H9 (cell line): ENCODE data around the gene GAL3ST3. TPM values are rescaled to one million over a fixed set of nuclear protein-coding genes. Genes with fewer than 3 reads are reported as not detected.

Source experiments
- DNase-seq: peaks from one replicate; pipeline ENCODE4 v3.0.0-alpha.2; 2017
- H2AFZ ChIP-seq: one replicate; pipeline ENCODE4 v1.6.1; 2013; ENCODE audit warnings: mild to moderate bottlenecking, low read length, control low read depth, moderate library complexity
- H2AK5ac ChIP-seq: 2 replicates; pipeline ENCODE4 v1.6.1; 2013; ENCODE audit warnings: low read length, control low read depth, mixed read lengths; ENCODE audit not compliant: insufficient read length
- H2BK120ac ChIP-seq: one replicate; pipeline ENCODE4 v1.6.1; 2013; ENCODE audit warnings: low read depth, mild to moderate bottlenecking, low read length, control low read depth, inconsistent platforms; ENCODE audit not compliant: poor library complexity, severe bottlenecking
- H2BK12ac ChIP-seq: 2 replicates; pipeline ENCODE4 v1.6.1; 2013; ENCODE audit warnings: low read length, control low read depth, mixed read lengths, low read depth; ENCODE audit not compliant: insufficient read length
- H2BK15ac ChIP-seq: 2 replicates; pipeline ENCODE4 v1.6.1; 2013; ENCODE audit warnings: low read depth, low read length, control low read depth
- H2BK20ac ChIP-seq: one replicate; pipeline ENCODE4 v1.6.1; 2013; ENCODE audit warnings: low read depth, mild to moderate bottlenecking, low read length, control low read depth, inconsistent platforms; ENCODE audit not compliant: poor library complexity, severe bottlenecking
- H2BK5ac ChIP-seq: 2 replicates; pipeline ENCODE4 v1.6.1; 2013; ENCODE audit warnings: low read length, control low read depth, mixed read lengths; ENCODE audit not compliant: insufficient read length
- H3K14ac ChIP-seq: 2 replicates; pipeline ENCODE4 v1.6.1; 2013; ENCODE audit warnings: low read length, control low read depth; ENCODE audit not compliant: insufficient read depth
- H3K18ac ChIP-seq: 2 replicates; pipeline ENCODE4 v1.6.1; 2013; ENCODE audit warnings: low read depth, mild to moderate bottlenecking, mixed read lengths, low read length, control low read depth; ENCODE audit not compliant: insufficient read length
- H3K23ac ChIP-seq: 2 replicates; pipeline ENCODE4 v1.6.1; 2013; ENCODE audit warnings: low read length, control low read depth, mixed read lengths, low read depth; ENCODE audit not compliant: insufficient read length
- H3K23me2 ChIP-seq: 2 replicates; pipeline ENCODE4 v1.6.1; 2013; ENCODE audit warnings: low read depth, mild to moderate bottlenecking, mixed read lengths, low read length, control low read depth; ENCODE audit not compliant: insufficient read length, poor library complexity, severe bottlenecking
- H3K27ac ChIP-seq: 2 replicates; pipeline ENCODE4 v1.5.1; 2013; ENCODE audit warnings: low read length, control low read depth, mixed read lengths, low read depth; ENCODE audit not compliant: insufficient read length
- H3K27me3 ChIP-seq: 2 replicates; pipeline ENCODE4 v1.6.1; 2013; ENCODE audit warnings: low read length, control low read depth, inconsistent platforms; ENCODE audit not compliant: insufficient read depth
- H3K4ac ChIP-seq: 2 replicates; pipeline ENCODE4 v1.6.1; 2013; ENCODE audit warnings: low read depth, mild to moderate bottlenecking, control low read depth, inconsistent platforms, low read length, moderate library complexity
- H3K4me1 ChIP-seq: 2 replicates; pipeline ENCODE4 v1.6.1; 2013; ENCODE audit warnings: low read length, control low read depth, inconsistent platforms; ENCODE audit not compliant: insufficient read depth
- H3K4me2 ChIP-seq: 2 replicates; pipeline ENCODE4 v1.6.1; 2013; ENCODE audit warnings: low read length, control low read depth, mixed read lengths; ENCODE audit not compliant: insufficient read length, insufficient read depth
- H3K56ac ChIP-seq: 2 replicates; pipeline ENCODE4 v1.6.1; 2013; ENCODE audit warnings: low read depth, mild to moderate bottlenecking, mixed read lengths, low read length, control low read depth; ENCODE audit not compliant: insufficient read length
- H3K79me1 ChIP-seq: 2 replicates; pipeline ENCODE4 v1.6.1; 2013; ENCODE audit warnings: low read depth, mild to moderate bottlenecking, moderate library complexity, low read length, control low read depth, inconsistent platforms; ENCODE audit not compliant: insufficient read depth, poor library complexity, severe bottlenecking
- H3K79me2 ChIP-seq: 2 replicates; pipeline ENCODE4 v1.6.1; 2013; ENCODE audit warnings: low read length, control low read depth, inconsistent platforms; ENCODE audit not compliant: insufficient read depth
- H3K9ac ChIP-seq: 2 replicates; pipeline ENCODE4 v1.6.1; 2013; ENCODE audit warnings: low read length, control low read depth, mixed read lengths; ENCODE audit not compliant: insufficient read length; ENCODE audit errors: extremely low read depth
- H3K9me3 ChIP-seq: one replicate; pipeline ENCODE4 v1.6.1; 2013; ENCODE audit warnings: low read depth, low read length, inconsistent platforms; ENCODE audit not compliant: control insufficient read depth
- H3T11ph ChIP-seq: one replicate; pipeline ENCODE4 v1.6.1; 2013; ENCODE audit warnings: mild to moderate bottlenecking, low read length, control low read depth, inconsistent platforms
- H4K20me1 ChIP-seq: one replicate; pipeline ENCODE4 v1.6.1; 2013; ENCODE audit not compliant: control insufficient read depth, insufficient read length, insufficient read depth
- H4K5ac ChIP-seq: 2 replicates; pipeline ENCODE4 v1.6.1; 2013; ENCODE audit warnings: low read depth, mild to moderate bottlenecking, mixed read lengths, low read length, control low read depth; ENCODE audit not compliant: insufficient read length
- H4K8ac ChIP-seq: replicated peaks from 2 replicates; pipeline ENCODE4 v1.6.1; 2013; ENCODE audit warnings: low read length, control low read depth, mixed read lengths, low read depth; ENCODE audit not compliant: insufficient read length
- H4K91ac ChIP-seq: 2 replicates; pipeline ENCODE4 v1.6.1; 2013; ENCODE audit warnings: low read depth, mild to moderate bottlenecking, moderate library complexity, mixed read lengths, low read length, control low read depth; ENCODE audit not compliant: insufficient read length
- H3K27ac Mint-ChIP-seq, 3 experiments: 2 replicates in 2 of 3; 3 replicates in 1 of 3; pipeline ENCODE4 v1.8.0; 2020 to 2021; ENCODE audit warnings: mixed read lengths in 3 of 3, mild to moderate bottlenecking in 1 of 3, moderate library complexity in 1 of 3
- H3K27me3 Mint-ChIP-seq: 2 replicates; pipeline ENCODE4 v1.8.0; 2021; ENCODE audit warnings: low read depth, mild to moderate bottlenecking, moderate library complexity, mixed read lengths
- H3K36me3 Mint-ChIP-seq, 3 experiments: 2 replicates in 2 of 3; 3 replicates in 1 of 3; pipeline ENCODE4 v1.8.0; 2020 to 2021; ENCODE audit warnings: low read depth in 3 of 3, mixed read lengths in 3 of 3; ENCODE audit not compliant: insufficient read depth in 1 of 3
- H3K4me1 Mint-ChIP-seq, 2 experiments: 2 replicates each; pipeline ENCODE4 v1.8.0; 2020; ENCODE audit warnings: mixed read lengths in 2 of 2
- H3K4me3 Mint-ChIP-seq, 2 experiments: 2 replicates in 1 of 2; 3 replicates in 1 of 2; pipeline ENCODE4 v1.8.0; 2020 to 2021; ENCODE audit warnings: mild to moderate bottlenecking in 2 of 2, mixed read lengths in 2 of 2, moderate library complexity in 1 of 2
- H3K9me3 Mint-ChIP-seq, 2 experiments: 2 replicates in 1 of 2; 3 replicates in 1 of 2; pipeline ENCODE4 v1.8.0; 2020; ENCODE audit warnings: mild to moderate bottlenecking in 2 of 2, mixed read lengths in 2 of 2, moderate library complexity in 1 of 2
- CTCF ChIP-seq: fragments of 200-600 bp; sonication (generic); conservative IDR thresholded peaks from 3 replicates; pipeline ENCODE4 v1.8.0; 2021; ENCODE audit warnings: antibody characterized with exemption, mild to moderate bottlenecking
- WGBS: extraction: QIAGEN DNeasy Blood & Tissue Kit; methylation state at CpG from one replicate; pipeline ENCODE4 v1.1.7; 2013; ENCODE audit warnings: missing lambda C conversion rate, low lambda C conversion rate, mixed read lengths; ENCODE audit not compliant: insufficient read length; ENCODE audit errors: extremely low coverage; 5-methylcytosine and 5-hydroxymethylcytosine counted together
- total RNA-seq: library from RNA; stranded (reverse); gene quantifications from 2 replicates; pipeline ENCODE4 v1.2.1, GENCODE V29; 2021

GAL3ST3 gene
- total RNA-seq, 1 experiment from 2014 or later, result 17.2 TPM

- Histone ChIP-seq H3K9me3 (no peaks in the 10 kb centered on the region), H4K8ac (no peak overlapping the region), H3K27ac (no peak overlapping the region), H3K56ac (no peak overlapping the region), H4K91ac (no peak overlapping the region), H3K27me3 (no peaks in the 10 kb centered on the region; the same call in 1 of the 2 replicates), H3K18ac (no peak overlapping the region), H2AK5ac (no peak overlapping the region), H3T11ph (no peak overlapping the region), H2BK15ac (no peak overlapping the region), H4K5ac (no peak overlapping the region), H4K20me1 (no peaks in the 10 kb centered on the region), H2BK20ac (no peak overlapping the region), H3K79me1 (no peaks in the 10 kb centered on the region), H2BK5ac (no peak overlapping the region), H3K23ac (no peak overlapping the region), H3K9ac (no peak overlapping the region), H2BK12ac (no peak overlapping the region), H3K14ac (no peak overlapping the region), H3K4ac (no peak overlapping the region), H3K4me1 (no peaks in the 10 kb centered on the region), H3K23me2 (no peaks in the 10 kb centered on the region), H2AFZ (no peak overlapping the region), H2BK120ac (no peak overlapping the region), H3K4me2 (no peak overlapping the region), H3K79me2 (no peaks in the 10 kb centered on the region)
- H3K27ac Mint-ChIP-seq, result no peak overlapping the region
- H3K9me3 Mint-ChIP-seq, result no peaks in the 10 kb centered on the region; a peak in 1 of 5 replicates
- peaks cover 0 to 3% of the 10 kb centered on the region in 2 experiments; a peak in 3 of 4 replicates for H3K4me1 Mint-ChIP-seq
- no peaks in the 10 kb centered on the region; a peak in 1 of 7 replicates for H3K36me3 Mint-ChIP-seq
- no CpG with 5 or more reads among the region's 46 CpGs for WGBS
- H3K27me3 Mint-ChIP-seq, result peaks cover 44% of the 10 kb centered on the region
- no peak overlapping the region; a peak in 1 of 5 replicates for H3K4me3 Mint-ChIP-seq
- TF ChIP-seq CTCF, result peak; percentile 97
- peak; percentile 89 for DNase-seq
Measured at GRCh38 chr11:66022401-66023185, 26.4 kb downstream of the GAL3ST3 start.
